ENCODE results near the gene ZDHHC11. TPM values are rescaled to one million over a fixed set of nuclear protein-coding genes. Genes with fewer than 3 reads are reported as not detected.

Gene ZDHHC11
- total and polyA plus RNA-seq, 2 experiments from 2014 or later = 8.0 to 29.1 TPM

GRCh38 chr5:886036-886435 is 35.2 kb upstream of the ZDHHC11 start:
- no peak overlapping the region for H3K27ac ChIP-seq (ENCODE audit: low read depth)

More at GRCh38 chr5:886036-886435, 35.2 kb upstream of the ZDHHC11 start:
- Histone ChIP-seq H4K20me1 (replicated peaks; ENCODE audit: insufficient read depth) (peaks cover 45% of the 10 kb centered on the region), H2AFZ (no peak overlapping the region), H3K4me1 (ENCODE audit: insufficient read depth) (peaks cover 2% of the 10 kb centered on the region; the same call in 1 of the 2 replicates), H3K4me3 (no peak overlapping the region), H3K9me2 (ENCODE audit: insufficient read depth) (no peaks in the 10 kb centered on the region), H3F3A (replicated peaks; ENCODE audit: low read depth) (peaks cover 11% of the 10 kb centered on the region; the same call in 1 of the 2 replicates), H3K4me2 (no peak overlapping the region), H3K79me2 (replicated peaks; ENCODE audit: insufficient read depth) (peaks cover 88% of the 10 kb centered on the region), H3K27me3 (ENCODE audit: insufficient read depth) (no peaks in the 10 kb centered on the region), H3K36me3 (ENCODE audit: insufficient read depth) (peaks cover 61% of the 10 kb centered on the region)
- no peak for TF ChIP-seq POLR2AphosphoS5 (IDR thresholded peaks at IDR 0.05; ENCODE audit: low read depth)
- TF ChIP-seq REST (IDR thresholded peaks at IDR 0.05; ENCODE audit: unreplicated experiment) = no peak
- TF ChIP-seq NANOG (IDR thresholded peaks at IDR 0.05; ENCODE audit: borderline replicate concordance) = no peak
- TF ChIP-seq EZH2phosphoT487 (IDR thresholded peaks at IDR 0.05; ENCODE audit: unreplicated experiment) = no peak
- no peak for TF ChIP-seq CTCF (conservative IDR thresholded peaks at IDR 0.05; ENCODE audit: low read depth in 2 of 2)
- no peak for TF ChIP-seq ZNF331 (CRISPR knock-in tag; IDR thresholded peaks at IDR 0.05; ENCODE audit: low read depth)
- TF ChIP-seq CREB1 (CRISPR knock-in tag; IDR thresholded peaks at IDR 0.05; ENCODE audit: low read depth) = no peak
- no peak for TF ChIP-seq EZH2 (IDR thresholded peaks at IDR 0.05; ENCODE audit: low read depth, unreplicated experiment)
- no peak for TF ChIP-seq ZNF114 (CRISPR knock-in tag; IDR thresholded peaks at IDR 0.05)
- TF ChIP-seq JUNB (IDR thresholded peaks at IDR 0.05; ENCODE audit: unreplicated experiment) = no peak
- no peak for TF ChIP-seq STAT1 (IDR thresholded peaks at IDR 0.05; ENCODE audit: unreplicated experiment)
- TF ChIP-seq ETS1 (IDR thresholded peaks at IDR 0.05) = no peak
- TF ChIP-seq ZNF462 (CRISPR knock-in tag; IDR thresholded peaks at IDR 0.05) = no peak
- H3K4me1 Mint-ChIP-seq = peaks cover 3% of the 10 kb centered on the region
- H3K9me3 Mint-ChIP-seq = peaks cover 6% of the 10 kb centered on the region
- ATAC-seq (no peak), DNase-seq (ENCODE audit: low spot score) (no peak)
- H3K4me3 Mint-ChIP-seq = no peak overlapping the region
- peaks cover 100% of the 10 kb centered on the region for H3K36me3 Mint-ChIP-seq (ENCODE audit: low read depth)
- H3K27me3 Mint-ChIP-seq (ENCODE audit: insufficient read depth, low read depth, poor library complexity) = peaks cover 11% of the 10 kb centered on the region
- H3K27ac Mint-ChIP-seq = no peak overlapping the region
